Suprapubic skin (tissue), 3 donors: ENCODE measurements around the gene GPR132.
"Not testable (repeated sequence)": the region's sequence is repeated elsewhere in the genome, so short reads cannot be mapped to it uniquely, and the experiment has no call there.

Source experiments
- CTCF ChIP-seq, 2 donors: fragments of 200-600 bp in 1 of 2; fragments of 450-650 bp in 1 of 2; sonication (generic) in 1 of 2; IDR thresholded peaks; one replicate each; pipeline ENCODE4 v1.5.1; 2016 to 2019; ENCODE audit warnings: antibody characterized with exemption in 2 of 2, mild to moderate bottlenecking in 1 of 2, moderate library complexity in 1 of 2
- POLR2A ChIP-seq, 2 donors: fragments of 450-650 bp; IDR thresholded peaks; one replicate each; pipeline ENCODE4 v1.6.1; 2017; ENCODE audit warnings: antibody characterized with exemption in 2 of 2, mild to moderate bottlenecking in 2 of 2, moderate library complexity in 2 of 2

DNA sequence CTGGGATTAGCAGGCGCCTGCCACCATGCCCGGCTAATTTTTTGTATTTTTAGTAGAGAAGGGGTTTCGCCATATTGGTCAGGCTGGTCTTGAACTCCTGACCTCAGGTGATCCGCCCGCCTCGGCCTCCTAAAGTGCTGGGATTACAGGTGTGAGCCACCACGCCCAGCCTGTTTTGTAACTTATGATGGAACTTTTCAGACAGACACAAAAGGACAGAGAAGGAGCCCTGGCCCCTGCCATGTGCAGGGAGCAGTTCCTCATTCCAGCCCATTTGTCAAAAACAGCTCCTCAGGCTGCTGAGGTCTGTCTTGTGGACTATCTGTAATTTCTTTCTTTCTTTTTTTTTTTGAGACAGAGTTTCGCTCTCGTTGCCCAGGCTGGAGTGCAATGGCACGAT is 1.7 kb downstream of the GPR132 start:
- TF ChIP-seq CTCF, POLR2A (IDR thresholded peaks at IDR 0.05): not testable (repeated sequence)
